Measurements from ENCODE around the gene CHAMP1.
A peak's percentile ranks its signal among the peaks of the same experiment; 100 is the strongest.

CHAMP1 gene

GRCh38 chr13:114310956-114311355 lies 3.3 kb upstream of the CHAMP1 start:
- in situ Hi-C loops (cut with HindIII; ENCODE audit: low sequenced_read_pairs) = no loop called here
- TF ChIP-seq CTCF (IDR thresholded peaks at IDR 0.05; ENCODE audit: low read depth, low read length, missing control alignments) = no peak

GRCh38 chr13:114311387-114311786 lies 2.9 kb upstream of the CHAMP1 start:
- DNase-seq (ENCODE audit: low read depth) = no peak
- H3K4me3 ChIP-seq (ENCODE audit: low read depth, low read length) = no peak overlapping the region
- TF ChIP-seq CTCF (IDR thresholded peaks at IDR 0.05; ENCODE audit: low read depth, low read length, missing control alignments) = no peak
- in situ Hi-C loops (cut with HindIII; ENCODE audit: low sequenced_read_pairs) = no loop called here

More at GRCh38 chr13:114310956-114311355, 3.3 kb upstream of the CHAMP1 start:
- no peak overlapping the region for H3K4me3 ChIP-seq (ENCODE audit: low read depth, low read length)
- no peak for DNase-seq (ENCODE audit: low read depth)

GRCh38 chr13:114311908-114312307 lies 2.4 kb upstream of the CHAMP1 start:
- no peak for TF ChIP-seq CTCF (IDR thresholded peaks at IDR 0.05; ENCODE audit: low read depth, low read length, missing control alignments)
- no peak overlapping the region for H3K4me3 ChIP-seq (ENCODE audit: low read depth, low read length)
- DNase-seq (ENCODE audit: low read depth) = no peak
- in situ Hi-C loops (cut with HindIII; ENCODE audit: low sequenced_read_pairs) = no loop called here

- no peak for TF ChIP-seq CTCF (IDR thresholded peaks at IDR 0.05; ENCODE audit: low read depth, low read length, missing control alignments)
- in situ Hi-C loops (cut with HindIII; ENCODE audit: low sequenced_read_pairs) = no loop called here
- no peak for DNase-seq (ENCODE audit: low read depth)
- peak overlapping the region; percentile 65 for H3K4me3 ChIP-seq (ENCODE audit: low read depth, low read length)
Observed at GRCh38 chr13:114313061-114313860, 1.0 kb upstream of the CHAMP1 start.

- in situ Hi-C loops (cut with HindIII; ENCODE audit: low sequenced_read_pairs) = no loop called here
- no peak for DNase-seq (ENCODE audit: low read depth)
- peak overlapping the region; percentile 65 for H3K4me3 ChIP-seq (ENCODE audit: low read depth, low read length)
- no peak for TF ChIP-seq CTCF (IDR thresholded peaks at IDR 0.05; ENCODE audit: low read depth, low read length, missing control alignments)
Observed at GRCh38 chr13:114315074-114315785, 927 bp downstream of the CHAMP1 start.

- TF ChIP-seq CTCF (IDR thresholded peaks at IDR 0.05; ENCODE audit: low read depth, low read length, missing control alignments) = no peak
- in situ Hi-C loops (cut with HindIII; ENCODE audit: low sequenced_read_pairs) = no loop called here
- DNase-seq (ENCODE audit: low read depth) = no peak
- no peak overlapping the region for H3K4me3 ChIP-seq (ENCODE audit: low read depth, low read length)
Observed at GRCh38 chr13:114318624-114319023, 4.3 kb downstream of the CHAMP1 start.
